ENCODE data around the gene ADD3.
A peak's percentile ranks its signal among the peaks of the same experiment; 100 is the strongest.

The ADD3 gene

DNA sequence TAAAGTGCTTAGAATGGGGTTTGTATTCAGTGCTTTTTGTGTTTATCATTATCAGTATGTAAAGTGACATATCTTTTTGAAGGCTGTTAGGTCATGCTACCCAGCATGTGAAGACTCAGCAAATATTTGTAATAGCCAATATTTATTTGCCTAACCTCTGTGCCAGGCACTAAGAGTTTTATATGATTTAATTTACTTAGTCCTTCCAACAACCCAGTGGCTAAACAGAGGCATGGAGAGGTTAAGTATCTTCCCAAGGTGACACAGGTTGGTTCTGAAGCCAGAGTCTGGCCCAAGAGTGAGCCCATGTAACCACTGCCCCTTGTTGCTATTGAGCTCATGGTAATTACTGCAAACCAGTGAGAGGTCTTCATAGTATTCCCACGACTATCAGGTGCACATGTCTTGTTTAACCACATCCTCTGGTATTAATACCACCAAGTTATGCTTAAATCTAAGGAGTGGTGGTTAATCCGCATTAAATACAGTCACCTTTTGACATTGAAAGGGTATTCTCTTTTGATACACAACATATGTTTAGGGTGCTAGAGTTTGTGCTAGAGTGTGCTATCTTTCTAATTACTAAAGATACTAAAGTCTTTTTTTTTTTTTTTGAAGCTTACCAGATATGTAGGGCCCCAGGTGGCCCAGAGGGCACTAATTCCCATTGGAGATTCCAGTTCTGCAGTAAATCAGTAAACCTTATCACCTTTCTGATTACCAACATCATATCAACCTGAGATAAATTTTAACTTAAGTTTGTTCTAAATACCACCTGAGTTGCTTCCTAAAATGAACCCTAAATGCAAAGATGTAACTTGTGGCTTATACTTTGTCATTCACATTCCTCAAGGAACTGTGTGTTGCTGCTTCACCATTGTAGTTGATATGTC lies 2.9 kb downstream of the ADD3 start:
- TF ChIP-seq CTCF (conservative IDR thresholded peaks at IDR 0.05; ENCODE audit: control insufficient read depth, insufficient read depth, low read depth, low read length), result no peak
- H3K4me3 ChIP-seq (ENCODE audit: control insufficient read depth, low read depth, low read length), result no peak overlapping the region
- no peak for DNase-seq (ENCODE audit: low read depth)

DNA sequence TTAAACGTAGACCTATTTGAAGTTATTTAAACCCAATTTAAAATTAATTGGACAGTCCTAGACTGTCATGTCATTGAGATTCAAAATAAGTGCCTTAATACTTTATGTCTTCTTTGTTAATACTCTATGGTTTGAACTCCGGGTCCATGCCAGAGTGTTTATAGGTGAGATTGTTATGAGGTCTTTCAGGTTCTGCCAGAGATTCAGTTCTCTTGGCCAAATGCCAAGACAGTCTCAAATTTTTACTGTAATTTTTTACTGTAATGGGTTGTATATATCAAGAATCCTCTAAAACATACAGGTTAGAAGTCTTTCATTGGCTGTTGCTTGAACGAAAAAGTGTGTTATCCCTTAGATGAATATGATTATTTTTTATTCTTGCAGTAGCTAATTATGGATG lies 3.9 kb downstream of the ADD3 start:
- no peak overlapping the region for H3K4me3 ChIP-seq (ENCODE audit: control insufficient read depth, low read depth, low read length)
- no peak for TF ChIP-seq CTCF (conservative IDR thresholded peaks at IDR 0.05; ENCODE audit: control insufficient read depth, insufficient read depth, low read depth, low read length)
- no peak for DNase-seq (ENCODE audit: low read depth)

DNA sequence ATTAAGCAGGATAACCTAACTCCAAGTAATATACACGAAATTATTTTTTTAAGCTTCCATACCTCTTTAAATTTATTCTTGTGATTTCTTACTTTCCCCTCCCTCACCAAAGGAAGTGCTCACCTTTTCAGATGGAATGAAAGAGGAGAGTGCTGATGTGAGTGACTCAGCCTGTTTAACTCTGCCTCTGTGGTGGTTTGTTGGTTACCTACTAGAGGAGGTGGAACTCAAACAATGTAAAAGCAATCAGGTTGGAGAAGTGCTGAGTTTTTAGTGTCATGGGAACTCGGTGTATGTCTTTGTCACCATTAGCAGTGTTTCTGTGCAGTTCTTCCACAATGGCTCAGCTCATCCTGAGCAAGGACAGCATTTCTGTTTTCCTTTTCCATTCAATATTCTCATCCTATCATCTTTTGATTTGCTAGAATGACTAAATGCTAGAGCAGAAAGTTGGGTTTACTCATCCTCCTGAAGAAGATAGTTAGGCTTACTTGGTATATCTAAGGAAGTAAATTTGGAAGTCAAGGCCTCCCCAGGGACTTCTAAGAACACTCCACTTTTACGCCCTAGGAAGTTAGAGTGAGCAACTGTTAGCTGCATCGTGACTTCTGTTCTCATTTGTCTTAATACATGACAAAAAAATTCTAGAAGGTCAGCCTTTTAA lies 6.0 kb downstream of the ADD3 start:
- H3K4me3 ChIP-seq (ENCODE audit: control insufficient read depth, low read depth, low read length), result no peak overlapping the region
- DNase-seq (ENCODE audit: low read depth), result peak; percentile 74
- TF ChIP-seq CTCF (conservative IDR thresholded peaks at IDR 0.05; ENCODE audit: control insufficient read depth, insufficient read depth, low read depth, low read length), result no peak

DNA sequence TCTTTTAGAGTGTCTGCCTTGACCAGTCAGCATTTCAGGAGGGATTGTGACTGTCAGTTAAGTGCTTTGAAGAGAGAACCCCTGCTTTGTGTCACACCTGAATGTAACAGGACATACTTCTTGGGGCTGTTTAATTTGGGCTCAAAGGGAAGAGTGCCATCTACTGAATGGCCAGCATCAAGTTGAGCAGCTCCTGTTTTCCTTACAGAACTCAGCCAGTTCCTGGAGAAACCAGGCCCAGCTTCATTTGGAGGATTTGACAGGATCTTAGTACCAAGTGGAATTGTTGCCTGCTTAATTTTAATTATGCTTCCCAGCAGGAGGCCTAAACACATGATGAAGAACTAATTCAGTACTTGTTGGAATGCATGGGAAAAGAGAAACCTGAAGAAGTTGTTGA lies 8.3 kb downstream of the ADD3 start:
- no peak overlapping the region for H3K4me3 ChIP-seq (ENCODE audit: control insufficient read depth, low read depth, low read length)
- TF ChIP-seq CTCF (conservative IDR thresholded peaks at IDR 0.05; ENCODE audit: control insufficient read depth, insufficient read depth, low read depth, low read length), result peak; percentile 33
- DNase-seq (ENCODE audit: low read depth), result peak; percentile 42

DNA sequence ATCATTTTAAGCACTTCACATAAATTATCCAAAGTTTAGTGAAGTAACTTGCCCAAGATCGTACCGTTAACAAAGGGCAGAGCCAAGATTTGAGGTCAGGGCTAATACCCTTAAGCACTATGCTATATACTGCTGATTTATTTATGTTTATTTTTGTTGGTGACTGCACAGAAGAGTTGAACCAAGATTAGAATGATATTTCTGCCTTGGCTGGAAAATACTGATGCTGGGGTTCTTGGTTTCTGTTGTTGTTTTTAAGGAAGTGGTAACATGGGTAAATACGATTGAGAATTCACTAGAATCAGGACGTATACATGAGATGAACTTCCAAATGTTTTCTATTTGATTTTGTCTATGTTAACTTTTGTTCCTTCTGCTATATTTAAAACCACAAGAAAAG lies 9.3 kb downstream of the ADD3 start:
- H3K4me3 ChIP-seq (ENCODE audit: control insufficient read depth, low read depth, low read length), result no peak overlapping the region
- no peak for TF ChIP-seq CTCF (conservative IDR thresholded peaks at IDR 0.05; ENCODE audit: control insufficient read depth, insufficient read depth, low read depth, low read length)
- DNase-seq (ENCODE audit: low read depth), result no peak

DNA sequence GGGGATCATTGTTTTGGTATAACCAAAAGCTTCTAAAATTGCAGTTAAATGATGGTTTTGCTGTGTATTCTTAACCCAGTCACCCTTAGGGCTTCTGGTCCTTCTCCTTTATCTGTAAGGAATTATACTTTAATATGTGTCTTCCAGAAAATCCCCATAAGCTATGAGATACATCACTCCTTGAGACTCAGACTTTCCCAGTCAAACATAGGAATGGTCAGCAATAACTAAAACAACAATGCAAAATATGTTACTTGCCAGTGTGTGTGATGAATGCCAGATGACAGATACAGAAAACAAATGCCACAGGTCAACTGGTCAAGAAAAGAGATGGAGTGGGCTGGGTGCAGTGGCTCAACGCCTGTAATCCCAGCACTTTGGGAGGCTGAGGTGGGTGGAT lies 10.1 kb downstream of the ADD3 start:
- TF ChIP-seq CTCF (conservative IDR thresholded peaks at IDR 0.05; ENCODE audit: control insufficient read depth, insufficient read depth, low read depth, low read length), result no peak
- no peak overlapping the region for H3K4me3 ChIP-seq (ENCODE audit: control insufficient read depth, low read depth, low read length)
- DNase-seq (ENCODE audit: low read depth), result peak; percentile 41

Data from fibroblast of mammary gland (primary cell).